Endodermal cell (in vitro differentiated cells): Measurements from ENCODE around the gene SNX24. TPM values are rescaled to one million over a fixed set of nuclear protein-coding genes. Genes with fewer than 3 reads are reported as not detected.
"Not testable (repeated sequence)": the region's sequence is repeated elsewhere in the genome, so short reads cannot be mapped to it uniquely, and the experiment has no call there.

Experiments used
- DNase-seq: peaks from one replicate; pipeline ENCODE4 v3.0.0-alpha.2; 2017
- H3K27ac ChIP-seq: 2 replicates; pipeline ENCODE4 v1.5.1; 2013; ENCODE audit warnings: mild to moderate bottlenecking, low read depth, low read length, moderate library complexity
- H3K27me3 ChIP-seq: 2 replicates; pipeline ENCODE4 v1.6.1; 2013; ENCODE audit warnings: mild to moderate bottlenecking, low read length, moderate library complexity; ENCODE audit not compliant: insufficient read depth, control insufficient read depth, poor library complexity, severe bottlenecking
- H3K36me3 ChIP-seq: 2 replicates; pipeline ENCODE4 v1.7.0; 2013; ENCODE audit warnings: mild to moderate bottlenecking, low read length, moderate library complexity; ENCODE audit not compliant: control insufficient read depth, insufficient read depth
- H3K4me1 ChIP-seq: one replicate; pipeline ENCODE4 v1.7.0; 2013; ENCODE audit warnings: low read length; ENCODE audit not compliant: control insufficient read depth, insufficient read depth
- H3K4me3 ChIP-seq: 2 replicates; pipeline ENCODE4 v1.5.1; 2013; ENCODE audit warnings: mild to moderate bottlenecking, low read length, moderate library complexity
- H3K9ac ChIP-seq: 2 replicates; pipeline ENCODE4 v1.6.1; 2013; ENCODE audit warnings: mild to moderate bottlenecking, low read length, moderate library complexity; ENCODE audit not compliant: poor library complexity, severe bottlenecking; ENCODE audit errors: extremely low read depth
- H3K9me3 ChIP-seq: 2 replicates; pipeline ENCODE4 v1.6.1; 2013; ENCODE audit warnings: mild to moderate bottlenecking, low read length, moderate library complexity; ENCODE audit not compliant: control insufficient read depth
- H3K27ac Mint-ChIP-seq: 2 replicates; pipeline ENCODE4 v1.8.0; 2020; ENCODE audit warnings: mixed read lengths
- H3K27me3 Mint-ChIP-seq: 2 replicates; pipeline ENCODE4 v1.8.0; 2021; ENCODE audit warnings: mild to moderate bottlenecking, mixed read lengths; ENCODE audit not compliant: insufficient read depth
- H3K36me3 Mint-ChIP-seq: 2 replicates; pipeline ENCODE4 v1.8.0; 2020; ENCODE audit warnings: low read depth, mixed read lengths
- H3K4me1 Mint-ChIP-seq: 2 replicates; pipeline ENCODE4 v1.8.0; 2020; ENCODE audit warnings: mixed read lengths
- H3K4me3 Mint-ChIP-seq: 2 replicates; pipeline ENCODE4 v1.8.0; 2020; ENCODE audit warnings: mild to moderate bottlenecking, moderate library complexity, mixed read lengths
- H3K9me3 Mint-ChIP-seq: 2 replicates; pipeline ENCODE4 v1.8.0; 2020; ENCODE audit warnings: mild to moderate bottlenecking, mixed read lengths
- CTCF ChIP-seq: fragments of 200-600 bp; sonication (generic); conservative IDR thresholded peaks from 2 replicates; pipeline ENCODE4 v1.5.0; 2021; ENCODE audit warnings: antibody characterized with exemption, mild to moderate bottlenecking
- WGBS, 2 experiments: methylation state at CpG; one replicate each; pipeline versions ENCODE4 v1.1.5 to v1.1.7; 2013; ENCODE audit warnings: missing lambda C conversion rate in 2 of 2, mixed read lengths in 1 of 2; ENCODE audit not compliant: insufficient coverage in 1 of 2, insufficient read length in 1 of 2; 5-methylcytosine and 5-hydroxymethylcytosine counted together
- total RNA-seq, 2 donors: library from RNA; stranded (reverse); fragmentation: NEBNext Ultra II Directional in 1 of 2; extraction: Animal tissue kit (Norgen Biotek cat#: 25700) in 1 of 2; gene quantifications; 2 replicates in 1 of 2; 3 replicates in 1 of 2; pipeline ENCODE4 v1.2.1, GENCODE V29; 2021

SNX24 gene
- total RNA-seq, 2 donors from 2014 or later = 39.4 to 56.2 TPM

DNA sequence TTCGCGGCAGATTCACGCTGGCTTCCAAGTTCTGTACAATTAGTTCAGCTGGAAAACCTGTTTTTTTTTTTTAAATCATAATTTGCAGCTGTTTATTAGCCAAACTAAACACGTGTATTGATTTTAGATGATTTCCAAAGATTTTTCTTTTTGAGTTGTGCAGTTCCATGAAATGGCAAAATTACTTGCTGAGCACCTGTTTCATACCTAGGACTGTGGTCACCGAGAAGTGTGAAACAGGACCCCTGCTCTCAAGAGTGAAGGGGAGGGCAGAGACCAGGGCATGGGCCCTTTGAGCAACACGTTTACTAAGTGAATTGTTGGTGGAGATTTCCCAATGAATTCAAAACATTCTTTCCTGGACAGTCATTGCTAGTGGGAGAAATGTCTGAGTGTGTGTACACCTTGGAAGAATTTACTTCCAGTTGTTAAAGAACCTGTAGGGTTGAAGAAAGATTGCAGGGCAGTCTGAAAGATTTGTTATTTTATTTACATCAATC, 688 bp downstream of the SNX24 start:
- 0 to 7% methylated on average over 4 to 6 of the region's 6 CpGs for WGBS, 2 experiments
- H3K27ac Mint-ChIP-seq = peak overlapping the region; percentile 50

GRCh38 chr5:122847687-122848081, 2.3 kb downstream of the SNX24 start:
- no peak for TF ChIP-seq CTCF
- peaks cover 13% of the 10 kb centered on the region for H3K27me3 Mint-ChIP-seq
- H3K4me3 Mint-ChIP-seq = peak overlapping the region; percentile 80
- H3K36me3 Mint-ChIP-seq = peaks cover 5% of the 10 kb centered on the region
- 100% methylated on average over 1 of the region's 2 CpGs; no CpG with 5 or more reads in 1 of the 2 experiments for WGBS, 2 experiments
- H3K9me3 Mint-ChIP-seq = no peaks in the 10 kb centered on the region
- H3K4me1 ChIP-seq = peaks cover 12% of the 10 kb centered on the region
- no peak overlapping the region for H3K27ac ChIP-seq
- no peaks in the 10 kb centered on the region for H3K27me3 ChIP-seq
- H3K4me3 ChIP-seq = peak overlapping the region; percentile 87
- H3K4me1 Mint-ChIP-seq = peaks cover 31% of the 10 kb centered on the region
- H3K36me3 ChIP-seq = peaks cover 5% of the 10 kb centered on the region
- no peak overlapping the region for H3K27ac Mint-ChIP-seq
- no peak overlapping the region for H3K9ac ChIP-seq
- no peak for DNase-seq
- H3K9me3 ChIP-seq = peaks cover 4% of the 10 kb centered on the region

More for the DNA sequence above, 688 bp downstream of the SNX24 start:
- H3K4me1 ChIP-seq = peaks cover 12% of the 10 kb centered on the region
- H3K4me3 ChIP-seq = peak overlapping the region; percentile 87
- DNase-seq = no peak
- H3K9ac ChIP-seq = peak overlapping the region; percentile 66
- H3K36me3 ChIP-seq = no peaks in the 10 kb centered on the region
- peaks cover 31% of the 10 kb centered on the region for H3K4me1 Mint-ChIP-seq
- H3K27me3 Mint-ChIP-seq = peaks cover 16% of the 10 kb centered on the region
- H3K27ac ChIP-seq = no peak overlapping the region
- no peaks in the 10 kb centered on the region for H3K27me3 ChIP-seq
- peaks cover 2% of the 10 kb centered on the region for H3K36me3 Mint-ChIP-seq
- peaks cover 4% of the 10 kb centered on the region for H3K9me3 ChIP-seq
- no peak for TF ChIP-seq CTCF
- H3K9me3 Mint-ChIP-seq = no peaks in the 10 kb centered on the region
- H3K4me3 Mint-ChIP-seq = peak overlapping the region; percentile 80

GRCh38 chr5:122849771-122850170, 4.4 kb downstream of the SNX24 start:
- H3K27me3 ChIP-seq = no peaks in the 10 kb centered on the region
- Mint-ChIP-seq H3K36me3 (peaks cover 15% of the 10 kb centered on the region), H3K27ac (no peak overlapping the region), H3K4me3 (no peak overlapping the region), H3K27me3 (no peaks in the 10 kb centered on the region), H3K9me3 (no peaks in the 10 kb centered on the region), H3K4me1 (peaks cover 22% of the 10 kb centered on the region)
- peaks cover 4% of the 10 kb centered on the region for H3K9me3 ChIP-seq
- no peak overlapping the region for H3K27ac ChIP-seq
- DNase-seq = no peak
- H3K36me3 ChIP-seq = peaks cover 11% of the 10 kb centered on the region
- no peak for TF ChIP-seq CTCF
- peaks cover 4% of the 10 kb centered on the region for H3K4me1 ChIP-seq
- no peak overlapping the region for H3K9ac ChIP-seq
- 86 to 95% methylated on average over 1 of the region's 1 CpG for WGBS, 2 experiments
- no peak overlapping the region for H3K4me3 ChIP-seq

DNA sequence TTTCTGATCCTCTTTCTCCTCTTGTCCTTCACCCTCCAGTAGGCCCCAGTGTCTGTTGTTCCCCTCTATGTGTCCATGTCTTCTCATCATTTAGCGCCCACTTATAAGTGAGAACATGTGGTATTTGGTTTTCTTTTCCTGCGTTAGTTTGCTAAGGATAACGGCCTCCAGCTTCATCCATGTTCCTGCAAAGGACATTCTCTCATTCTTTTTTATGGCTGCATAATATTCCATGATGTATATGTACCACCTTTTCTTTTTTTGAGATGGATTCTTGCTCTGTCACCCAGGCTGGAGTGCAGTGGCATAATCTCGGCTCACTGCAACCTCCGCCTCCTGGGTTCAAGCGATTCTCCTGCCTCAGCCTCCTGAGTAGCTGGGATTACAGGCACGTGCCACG, 12.1 kb downstream of the SNX24 start:
- peaks cover 27% of the 10 kb centered on the region for H3K4me1 Mint-ChIP-seq
- not testable (repeated sequence) for H3K36me3 ChIP-seq, H3K27ac Mint-ChIP-seq, H3K9ac ChIP-seq, H3K9me3 ChIP-seq, H3K27ac ChIP-seq, H3K27me3 ChIP-seq, H3K9me3 Mint-ChIP-seq, H3K4me1 ChIP-seq, H3K4me3 ChIP-seq, H3K4me3 Mint-ChIP-seq, DNase-seq, H3K27me3 Mint-ChIP-seq
- peaks cover 37% of the 10 kb centered on the region for H3K36me3 Mint-ChIP-seq
- WGBS, 2 experiments = 83 to 99% methylated on average over 1 to 8 of the region's 8 CpGs
